Type B pancreatic cell (in vitro differentiated cells): ENCODE measurements around the gene CRY2. TPM values are rescaled to one million over a fixed set of nuclear protein-coding genes. Genes with fewer than 3 reads are reported as not detected.

ENCODE experiments used
- DNase-seq: peaks from one replicate; pipeline ENCODE4 v3.0.0; 2021; ENCODE audit warnings: mixed read lengths; ENCODE audit not compliant: unreplicated experiment; ENCODE audit errors: extremely low spot score
- H3K27ac Mint-ChIP-seq: 2 replicates; pipeline ENCODE4 v1.8.0; 2021; ENCODE audit warnings: mild to moderate bottlenecking, mixed read lengths
- H3K27me3 Mint-ChIP-seq: 2 replicates; pipeline ENCODE4 v1.8.0; 2021; ENCODE audit warnings: mixed read lengths
- H3K36me3 Mint-ChIP-seq: 2 replicates; pipeline ENCODE4 v1.8.0; 2021; ENCODE audit warnings: mixed read lengths
- H3K4me1 Mint-ChIP-seq: one replicate; pipeline ENCODE4 v1.8.0; 2021; ENCODE audit warnings: mixed read lengths; ENCODE audit not compliant: unreplicated experiment
- H3K4me3 Mint-ChIP-seq: 2 replicates; pipeline ENCODE4 v1.8.0; 2021; ENCODE audit warnings: mild to moderate bottlenecking, mixed read lengths
- H3K9me3 Mint-ChIP-seq: 2 replicates; pipeline ENCODE4 v1.8.0; 2021; ENCODE audit warnings: mixed read lengths
- total RNA-seq: library from RNA; stranded (reverse); gene quantifications from 2 replicates; pipeline ENCODE4 v1.2.1, GENCODE V29; 2021; ENCODE audit warnings: low replicate concordance
- TF ChIP-seq, protein P1 (sequence below): fragments of 200-600 bp; sonication (generic); conservative IDR thresholded peaks from 2 replicates; pipeline ENCODE4 v1.5.0; 2021; ENCODE audit warnings: antibody characterized with exemption, mild to moderate bottlenecking

Gene CRY2
- total RNA-seq, 1 donor from 2014 or later = 27.7 TPM

DNA sequence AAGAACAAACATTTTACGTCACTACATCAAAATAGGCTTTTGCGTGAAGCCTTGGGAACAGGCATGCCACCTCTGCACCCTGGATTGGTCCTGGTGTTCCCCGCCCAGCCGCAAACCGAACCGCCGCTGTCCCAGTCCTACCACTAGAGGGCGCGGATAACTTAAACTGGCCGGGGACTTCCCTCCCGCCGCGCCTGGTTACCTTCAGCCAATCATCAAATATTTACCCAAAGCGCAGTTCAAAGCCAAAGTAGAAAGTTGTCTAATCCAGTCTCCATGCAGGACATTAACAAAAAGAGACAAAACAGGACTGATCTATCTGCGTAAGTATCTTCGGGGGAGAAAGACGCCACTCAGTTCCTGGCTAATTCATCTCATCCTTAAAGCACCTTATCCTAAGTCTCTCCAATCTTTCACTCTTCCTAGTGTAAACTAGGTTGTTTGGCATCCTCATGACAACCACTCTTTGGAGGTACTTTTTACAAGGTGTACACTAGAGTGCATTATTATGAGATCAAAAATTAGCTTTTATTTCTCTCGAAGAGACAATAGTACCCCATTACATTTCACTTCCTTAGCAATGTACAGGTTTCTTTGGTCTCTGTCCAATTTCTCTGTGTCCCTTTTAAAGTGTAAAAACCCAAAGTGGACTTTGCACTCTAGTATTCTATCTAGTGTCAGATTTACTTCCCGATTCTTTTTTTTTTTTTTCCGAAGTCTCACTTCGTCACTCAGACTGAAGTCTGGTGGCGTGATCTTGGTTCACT lies 3.9 kb upstream of the CRY2 start:
- peaks cover 26% of the 10 kb centered on the region for H3K27me3 Mint-ChIP-seq
- DNase-seq = peak; percentile 89
- TF ChIP-seq, protein P1, sequence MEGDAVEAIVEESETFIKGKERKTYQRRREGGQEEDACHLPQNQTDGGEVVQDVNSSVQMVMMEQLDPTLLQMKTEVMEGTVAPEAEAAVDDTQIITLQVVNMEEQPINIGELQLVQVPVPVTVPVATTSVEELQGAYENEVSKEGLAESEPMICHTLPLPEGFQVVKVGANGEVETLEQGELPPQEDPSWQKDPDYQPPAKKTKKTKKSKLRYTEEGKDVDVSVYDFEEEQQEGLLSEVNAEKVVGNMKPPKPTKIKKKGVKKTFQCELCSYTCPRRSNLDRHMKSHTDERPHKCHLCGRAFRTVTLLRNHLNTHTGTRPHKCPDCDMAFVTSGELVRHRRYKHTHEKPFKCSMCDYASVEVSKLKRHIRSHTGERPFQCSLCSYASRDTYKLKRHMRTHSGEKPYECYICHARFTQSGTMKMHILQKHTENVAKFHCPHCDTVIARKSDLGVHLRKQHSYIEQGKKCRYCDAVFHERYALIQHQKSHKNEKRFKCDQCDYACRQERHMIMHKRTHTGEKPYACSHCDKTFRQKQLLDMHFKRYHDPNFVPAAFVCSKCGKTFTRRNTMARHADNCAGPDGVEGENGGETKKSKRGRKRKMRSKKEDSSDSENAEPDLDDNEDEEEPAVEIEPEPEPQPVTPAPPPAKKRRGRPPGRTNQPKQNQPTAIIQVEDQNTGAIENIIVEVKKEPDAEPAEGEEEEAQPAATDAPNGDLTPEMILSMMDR = peak; percentile 97
- peaks cover 7% of the 10 kb centered on the region for H3K4me1 Mint-ChIP-seq
- peak overlapping the region; percentile 40 for H3K4me3 Mint-ChIP-seq
- H3K36me3 Mint-ChIP-seq = no peaks in the 10 kb centered on the region
- H3K9me3 Mint-ChIP-seq = no peaks in the 10 kb centered on the region
- H3K27ac Mint-ChIP-seq = peak overlapping the region; percentile 79

DNA sequence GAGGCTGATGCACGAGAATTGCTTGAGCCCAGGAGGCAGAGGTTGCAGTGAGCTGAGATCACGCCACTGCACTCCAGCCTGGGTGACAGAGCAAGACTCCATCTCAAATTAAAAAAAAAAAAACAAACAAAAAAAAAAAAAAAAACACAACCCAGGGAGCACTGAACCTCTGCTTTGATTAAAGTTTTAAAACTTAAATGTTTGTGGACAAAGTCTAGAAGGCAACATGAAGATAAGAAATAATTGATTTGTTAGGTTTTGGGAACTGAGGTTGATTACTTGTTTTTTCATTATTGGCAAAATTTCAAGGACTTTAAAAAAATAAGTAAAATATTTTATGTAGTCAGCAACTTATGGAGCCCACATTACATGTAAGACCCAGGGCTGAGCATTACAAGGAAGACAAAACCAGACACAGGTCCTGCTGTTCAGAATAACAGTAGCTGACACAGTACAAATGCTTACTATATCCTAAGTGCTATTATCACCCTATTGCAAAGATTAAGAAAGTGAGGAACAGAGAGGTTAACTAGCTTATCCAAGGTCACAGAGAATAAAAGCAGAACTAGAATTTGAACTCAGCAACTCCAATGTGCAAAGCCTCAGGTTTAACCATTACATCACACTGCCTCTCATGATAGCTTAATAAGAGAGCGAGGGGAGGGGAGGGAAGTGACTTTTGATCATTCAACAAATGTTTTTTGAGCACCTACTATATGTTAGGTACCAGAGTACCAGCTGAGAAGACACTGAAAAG lies 2.3 kb upstream of the CRY2 start:
- Mint-ChIP-seq H3K27me3 (peaks cover 26% of the 10 kb centered on the region), H3K27ac (peak overlapping the region; percentile 23), H3K4me1 (peaks cover 18% of the 10 kb centered on the region), H3K4me3 (no peak overlapping the region), H3K36me3 (no peaks in the 10 kb centered on the region), H3K9me3 (no peaks in the 10 kb centered on the region)
- no peak for DNase-seq
- TF ChIP-seq, protein P1 = no peak

DNA sequence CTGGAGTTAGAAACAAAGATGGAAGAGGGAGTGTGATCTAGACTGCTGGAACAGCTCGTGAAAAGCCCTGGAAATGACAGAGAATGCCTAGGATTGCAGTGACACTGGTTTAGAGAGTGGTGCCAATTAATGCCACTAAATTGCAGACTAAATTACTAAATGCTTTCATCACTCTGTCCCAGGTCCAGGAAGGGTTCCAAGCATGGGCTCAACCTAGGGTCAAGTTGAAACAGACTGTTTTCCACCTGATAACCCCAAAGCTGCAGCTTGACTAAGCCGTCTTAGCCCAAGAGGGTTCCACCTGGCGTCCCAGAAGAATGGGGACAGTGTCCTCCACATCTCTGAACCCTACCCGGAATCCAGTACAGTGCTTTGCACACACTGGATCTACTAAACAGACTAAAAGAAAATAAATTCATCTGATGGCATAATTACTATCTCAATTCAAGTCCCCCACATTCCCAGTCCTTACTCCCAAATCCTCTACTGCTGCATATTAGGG lies 1.1 kb upstream of the CRY2 start:
- no peaks in the 10 kb centered on the region for H3K9me3 Mint-ChIP-seq
- H3K4me1 Mint-ChIP-seq = peaks cover 23% of the 10 kb centered on the region
- peak overlapping the region; percentile 95 for H3K27ac Mint-ChIP-seq
- H3K4me3 Mint-ChIP-seq = peak overlapping the region; percentile 89
- H3K27me3 Mint-ChIP-seq = peaks cover 23% of the 10 kb centered on the region
- H3K36me3 Mint-ChIP-seq = no peaks in the 10 kb centered on the region
- TF ChIP-seq, protein P1 = no peak
- DNase-seq = no peak

DNA sequence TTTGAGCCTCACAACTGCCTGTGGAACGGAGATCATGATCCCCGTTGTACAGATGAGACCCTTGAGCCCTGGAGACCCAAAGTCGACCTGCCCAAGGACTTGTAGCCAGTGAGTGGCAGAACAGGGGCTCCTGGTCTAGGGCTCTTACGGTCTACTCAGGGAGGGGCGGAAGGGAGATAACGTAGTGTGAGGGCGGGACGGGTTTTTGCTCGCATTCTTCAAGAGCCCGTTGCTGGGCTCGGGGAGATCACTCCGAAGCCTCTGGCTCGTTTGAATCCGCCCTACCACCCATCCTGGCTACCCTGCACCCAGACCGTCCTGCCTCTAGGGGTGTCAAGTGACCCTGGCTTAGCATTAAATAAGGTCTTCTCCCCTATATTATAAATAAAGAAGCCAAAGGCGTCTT lies 639 bp downstream of the CRY2 start:
- Mint-ChIP-seq H3K27me3 (peaks cover 23% of the 10 kb centered on the region), H3K4me1 (peaks cover 23% of the 10 kb centered on the region), H3K4me3 (peak overlapping the region; percentile 89), H3K36me3 (no peaks in the 10 kb centered on the region), H3K27ac (peak overlapping the region; percentile 83), H3K9me3 (no peaks in the 10 kb centered on the region)
- no peak for DNase-seq
- TF ChIP-seq, protein P1 = peak; percentile 46

DNA sequence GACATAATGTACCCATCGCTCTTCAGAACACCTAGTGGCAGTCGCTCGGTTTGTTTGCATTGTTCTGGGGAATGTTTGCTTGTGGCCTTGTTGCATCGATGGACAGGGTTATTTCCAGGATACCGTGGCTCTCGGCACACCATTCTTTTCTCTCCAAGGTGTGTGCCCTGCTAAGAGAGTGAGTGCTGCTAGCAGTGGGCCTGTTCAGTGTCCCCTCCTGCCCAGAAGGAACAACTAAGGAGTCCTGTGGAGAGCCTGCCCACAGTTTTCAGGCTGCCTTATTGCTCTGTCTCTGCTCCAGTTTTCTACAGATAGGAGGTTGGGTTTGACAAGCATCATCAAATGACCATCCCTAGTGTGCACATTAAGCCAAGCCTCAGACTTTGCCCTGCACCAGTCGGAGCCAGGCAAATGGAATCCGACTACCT lies 1.4 kb downstream of the CRY2 start:
- TF ChIP-seq, protein P1 = no peak
- Mint-ChIP-seq H3K4me1 (peaks cover 19% of the 10 kb centered on the region), H3K4me3 (peak overlapping the region; percentile 89), H3K27ac (peak overlapping the region; percentile 83), H3K27me3 (peaks cover 19% of the 10 kb centered on the region), H3K9me3 (no peaks in the 10 kb centered on the region), H3K36me3 (no peaks in the 10 kb centered on the region)
- no peak for DNase-seq
